Tibial artery (tissue), 4 donors: Measurements from ENCODE around the gene ITGAL.

Experiments
- DNase-seq, 2 donors: peaks; one replicate each; pipeline ENCODE4 v3.0.0-alpha.2; 2019
- H3K27ac ChIP-seq, 2 donors: fragments of 200-600 bp; sonication (generic) in 1 of 2; 1 replicate in 1 of 2; 2 replicates in 1 of 2; pipeline ENCODE4 v1.5.1; 2018 to 2019; ENCODE audit warnings: mild to moderate bottlenecking in 1 of 2
- H3K27me3 ChIP-seq, 2 donors: fragments of 200-600 bp; sonication (generic) in 1 of 2; one replicate each; pipeline versions ENCODE4 v1.5.1 to v1.6.0; 2016 to 2019
- H3K36me3 ChIP-seq, 3 donors: fragments of 200-600 bp; sonication (generic) in 2 of 3; one replicate each; pipeline ENCODE4 v1.5.1; 2016 to 2019; ENCODE audit warnings: mild to moderate bottlenecking in 2 of 3
- H3K4me1 ChIP-seq, 4 donors: fragments of 200-600 bp; sonication (generic) in 2 of 4; 1 replicate in 3 of 4; 2 replicates in 1 of 4; pipeline ENCODE4 v1.5.1; 2016 to 2019
- H3K4me3 ChIP-seq, 2 donors: fragments of 200-600 bp; sonication (generic) in 1 of 2; 1 replicate in 1 of 2; 2 replicates in 1 of 2; pipeline ENCODE4 v1.5.1; 2018 to 2019; ENCODE audit warnings: mild to moderate bottlenecking in 2 of 2
- H3K9me3 ChIP-seq, 3 donors: fragments of 200-600 bp; sonication (generic) in 1 of 3; one replicate each; pipeline ENCODE4 v1.5.1; 2016 to 2019
- intact Hi-C: fragments of 100-400 bp; cut with DNase I; formaldehyde crosslinking; loops from one replicate; pipeline ENCODE4 v1.15.0; 2023; ENCODE audit warnings: low total_unique reads
- TF ChIP-seq, protein P1 (sequence below), 2 experiments: fragments of 200-600 bp in 1 of 2; fragments of 450-650 bp in 1 of 2; IDR thresholded peaks; one replicate each; pipeline ENCODE4 v1.5.1; 2017 to 2019; ENCODE audit warnings: antibody characterized with exemption in 2 of 2, mild to moderate bottlenecking in 1 of 2, moderate library complexity in 1 of 2

Gene ITGAL

DNA sequence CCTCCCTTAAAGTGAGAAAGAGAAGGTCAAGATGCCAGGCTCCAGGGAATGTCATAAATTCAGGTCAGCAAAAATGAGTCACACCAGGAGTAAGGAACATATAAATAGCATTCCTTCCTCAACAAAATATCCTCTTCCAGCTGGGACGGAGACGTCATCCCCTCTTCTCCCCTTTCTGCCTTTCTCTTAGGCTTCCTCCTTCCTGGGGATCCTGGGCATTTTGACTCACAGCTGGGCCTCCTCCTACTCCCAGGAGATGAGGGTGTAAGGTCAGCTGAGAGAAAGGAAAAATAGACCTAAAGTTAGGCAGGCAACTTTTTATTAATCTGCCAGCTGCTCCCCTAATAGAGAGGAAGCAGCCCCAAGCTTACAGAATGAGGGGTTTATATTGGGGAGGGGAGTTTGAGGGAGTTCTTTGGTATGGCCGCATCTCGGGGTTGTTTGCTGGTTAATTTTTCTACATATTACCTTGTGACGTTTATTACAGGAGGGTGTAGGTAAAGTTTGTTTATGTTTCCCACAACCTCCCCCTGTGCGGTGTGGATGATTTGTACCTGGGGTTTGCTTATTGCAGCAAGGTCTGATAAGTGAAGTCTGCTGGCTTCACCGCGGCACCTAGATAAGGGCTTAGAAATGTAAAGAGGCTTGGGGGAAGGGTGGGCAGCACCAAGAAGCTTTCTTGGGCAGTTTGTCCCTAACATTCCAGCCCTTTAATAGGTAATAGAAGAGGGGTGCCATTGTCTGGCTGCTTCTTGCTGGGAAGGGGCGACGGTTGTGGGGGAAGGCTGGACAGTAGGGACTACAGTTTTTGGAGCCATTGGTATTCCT is 69.2 kb downstream of the ITGAL start:
- H3K27ac ChIP-seq = no peak overlapping the region
- intact Hi-C loops = no loop called here

DNA sequence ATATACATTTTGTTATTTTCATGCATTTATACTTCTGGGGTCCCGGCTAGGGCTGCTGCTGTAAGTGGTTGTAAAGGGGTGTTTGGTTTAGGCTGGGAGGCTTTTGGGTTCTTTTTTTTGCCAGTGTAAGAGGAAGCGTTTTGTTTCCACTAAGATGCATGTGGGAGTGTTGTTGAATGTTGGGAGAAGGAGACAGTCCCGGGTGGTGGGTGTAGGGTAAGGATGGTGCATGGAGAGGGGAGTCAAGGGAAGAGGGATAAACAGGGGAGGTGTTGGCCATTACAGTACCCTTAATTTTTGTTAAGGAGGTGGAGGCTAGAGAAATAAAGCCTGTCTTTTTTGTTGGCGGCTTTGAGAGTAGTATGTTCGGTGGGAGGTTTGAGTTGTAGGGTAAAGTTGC is 70.5 kb downstream of the ITGAL start:
- H3K27ac ChIP-seq = no peak overlapping the region
- H3K4me3 ChIP-seq = no peak overlapping the region
- no peaks in the 10 kb centered on the region for H3K4me1 ChIP-seq
- no peaks in the 10 kb centered on the region for H3K27me3 ChIP-seq
- H3K36me3 ChIP-seq = no peaks in the 10 kb centered on the region
- intact Hi-C loops = no loop called here
- no peak for DNase-seq
- no peaks in the 10 kb centered on the region for H3K9me3 ChIP-seq
- TF ChIP-seq, protein P1, sequence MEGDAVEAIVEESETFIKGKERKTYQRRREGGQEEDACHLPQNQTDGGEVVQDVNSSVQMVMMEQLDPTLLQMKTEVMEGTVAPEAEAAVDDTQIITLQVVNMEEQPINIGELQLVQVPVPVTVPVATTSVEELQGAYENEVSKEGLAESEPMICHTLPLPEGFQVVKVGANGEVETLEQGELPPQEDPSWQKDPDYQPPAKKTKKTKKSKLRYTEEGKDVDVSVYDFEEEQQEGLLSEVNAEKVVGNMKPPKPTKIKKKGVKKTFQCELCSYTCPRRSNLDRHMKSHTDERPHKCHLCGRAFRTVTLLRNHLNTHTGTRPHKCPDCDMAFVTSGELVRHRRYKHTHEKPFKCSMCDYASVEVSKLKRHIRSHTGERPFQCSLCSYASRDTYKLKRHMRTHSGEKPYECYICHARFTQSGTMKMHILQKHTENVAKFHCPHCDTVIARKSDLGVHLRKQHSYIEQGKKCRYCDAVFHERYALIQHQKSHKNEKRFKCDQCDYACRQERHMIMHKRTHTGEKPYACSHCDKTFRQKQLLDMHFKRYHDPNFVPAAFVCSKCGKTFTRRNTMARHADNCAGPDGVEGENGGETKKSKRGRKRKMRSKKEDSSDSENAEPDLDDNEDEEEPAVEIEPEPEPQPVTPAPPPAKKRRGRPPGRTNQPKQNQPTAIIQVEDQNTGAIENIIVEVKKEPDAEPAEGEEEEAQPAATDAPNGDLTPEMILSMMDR (IDR thresholded peaks at IDR 0.05) = no peak

More for the DNA sequence above, 69.2 kb downstream of the ITGAL start:
- no peaks in the 10 kb centered on the region for H3K27me3 ChIP-seq
- peaks cover 0 to 2% (median under 1%) of the 10 kb centered on the region in 4 donors for H3K4me1 ChIP-seq
- DNase-seq = no peak
- no peaks in the 10 kb centered on the region for H3K9me3 ChIP-seq
- H3K4me3 ChIP-seq = no peak overlapping the region
- TF ChIP-seq, protein P1 (IDR thresholded peaks at IDR 0.05) = no peak
- no peaks in the 10 kb centered on the region for H3K36me3 ChIP-seq

DNA sequence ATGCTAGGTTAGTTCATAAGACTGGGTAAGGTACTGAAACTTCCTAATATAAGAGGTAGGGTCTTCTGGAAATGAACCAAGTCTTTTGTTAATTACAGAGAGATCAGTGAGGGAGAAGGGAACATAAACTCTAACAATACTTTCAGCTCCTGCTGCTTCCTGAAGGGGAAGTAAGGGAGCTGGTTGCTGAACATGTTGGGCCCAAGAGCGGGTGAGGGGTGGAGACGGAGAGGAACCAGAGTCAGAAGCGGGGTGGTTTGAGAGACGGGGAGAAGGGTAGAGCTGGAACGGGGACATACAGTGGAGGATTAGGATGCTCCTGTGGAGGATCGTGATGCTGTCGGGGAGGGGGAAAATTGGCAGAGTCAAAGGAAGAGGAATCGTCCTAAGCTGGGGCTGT is 73.6 kb downstream of the ITGAL start:
- no peak for DNase-seq
- TF ChIP-seq, protein P1 (IDR thresholded peaks at IDR 0.05) = no peak
- intact Hi-C loops = no loop called here
- Histone ChIP-seq H3K27ac (no peak overlapping the region), H3K4me1 (no peaks in the 10 kb centered on the region), H3K9me3 (no peaks in the 10 kb centered on the region), H3K27me3 (no peaks in the 10 kb centered on the region), H3K36me3 (no peaks in the 10 kb centered on the region), H3K4me3 (no peak overlapping the region)

DNA sequence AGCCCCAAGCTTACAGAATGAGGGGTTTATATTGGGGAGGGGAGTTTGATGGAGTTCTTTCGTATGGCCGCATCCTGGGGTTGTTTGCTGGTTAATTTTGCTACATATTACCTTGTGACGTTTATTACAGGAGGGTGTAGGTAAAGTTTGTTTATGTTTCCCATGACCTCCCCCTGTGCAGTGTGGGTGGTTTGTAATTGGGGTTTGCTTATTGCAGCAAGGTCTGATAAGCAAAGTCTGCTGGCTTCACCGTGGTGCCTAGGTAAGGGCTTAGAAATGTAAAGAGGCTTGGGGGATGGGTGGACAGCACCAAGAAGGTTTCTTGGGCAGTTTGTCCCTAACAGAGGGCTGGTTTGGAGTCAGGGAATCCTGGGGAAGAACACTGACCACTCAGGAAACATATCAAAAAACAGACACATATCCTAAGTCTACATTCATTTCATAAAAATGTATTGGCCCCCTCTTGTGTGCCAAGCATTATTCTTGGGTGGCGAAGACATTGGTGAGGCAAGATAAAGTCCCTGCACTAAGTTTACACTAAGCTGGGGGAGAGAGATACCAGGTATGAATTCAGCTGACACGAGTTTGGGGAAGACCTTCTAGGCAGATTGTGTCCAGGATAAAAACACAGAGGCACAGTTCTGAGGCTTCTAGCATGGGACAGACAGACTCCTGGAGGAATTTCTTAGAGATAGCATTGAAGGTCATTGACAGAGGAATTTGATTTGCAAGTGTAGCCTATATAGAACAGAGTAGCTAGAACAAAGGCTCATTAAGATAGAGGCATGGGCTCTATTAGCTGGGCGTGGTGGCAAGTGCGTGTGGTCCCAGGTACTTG is 76.1 kb downstream of the ITGAL start:
- no peak for DNase-seq
- intact Hi-C loops = no loop called here
- no peak overlapping the region for H3K4me3 ChIP-seq
- peaks cover 0 to 14% (median 0%) of the 10 kb centered on the region in 3 donors for H3K36me3 ChIP-seq
- no peaks in the 10 kb centered on the region for H3K4me1 ChIP-seq
- TF ChIP-seq, protein P1 (IDR thresholded peaks at IDR 0.05) = no peak
- H3K27ac ChIP-seq = no peak overlapping the region
- H3K9me3 ChIP-seq = no peaks in the 10 kb centered on the region
- no peaks in the 10 kb centered on the region for H3K27me3 ChIP-seq

DNA sequence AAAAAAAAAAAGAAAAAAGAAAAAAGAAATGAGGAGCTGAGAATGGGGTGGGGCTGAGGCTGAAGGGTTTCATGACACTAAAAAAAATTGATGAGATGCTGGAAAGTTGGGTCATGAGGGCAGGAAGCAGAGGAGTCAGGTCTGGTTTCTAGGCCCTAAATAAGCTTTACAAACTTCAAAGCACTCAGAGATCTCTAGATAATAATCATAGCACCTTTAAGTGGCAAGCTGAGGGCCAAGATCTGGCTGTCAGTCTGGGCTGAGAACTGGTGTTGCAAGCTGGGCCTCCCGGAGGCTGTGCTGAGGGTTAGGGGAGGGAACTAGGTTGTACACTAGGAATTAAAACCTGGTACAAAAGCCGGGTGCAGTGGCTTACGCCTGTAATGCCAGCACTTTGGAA is 79.2 kb downstream of the ITGAL start:
- H3K27me3 ChIP-seq = no peaks in the 10 kb centered on the region
- no peaks in the 10 kb centered on the region for H3K9me3 ChIP-seq
- TF ChIP-seq, protein P1 (IDR thresholded peaks at IDR 0.05) = no peak
- intact Hi-C loops = no loop called here
- no peak for DNase-seq
- H3K4me3 ChIP-seq = no peak overlapping the region
- peaks cover 0 to 8% (median 8%) of the 10 kb centered on the region in 4 donors for H3K4me1 ChIP-seq
- H3K27ac ChIP-seq = no peak overlapping the region
- H3K36me3 ChIP-seq = peaks cover 19 to 43% (median 25%) of the 10 kb centered on the region in 3 donors
